Left lung (tissue), 10 donors: ENCODE data around the gene ARFGAP3. TPM values are rescaled to one million over a fixed set of nuclear protein-coding genes. Genes with fewer than 3 reads are reported as not detected.

Source experiments
- ATAC-seq: fragments of 200-7000 bp; cut with Tn5 transposase; one replicate; pipeline ENCODE4 v1.9.1; 2020; ENCODE audit warnings: moderate library complexity
- DNase-seq, 4 donors: peaks; one replicate each; pipeline ENCODE4 v3.0.0-alpha.2; 2013 to 2020
- H3K27ac ChIP-seq, 2 donors: fragments of 200-600 bp; sonication (generic) in 1 of 2; one replicate each; pipeline versions ENCODE4 v1.5.0 to v1.8.0; 2020 to 2021
- H3K27me3 ChIP-seq, 2 donors: fragments of 200-600 bp; sonication (generic) in 1 of 2; one replicate each; pipeline versions ENCODE4 v1.5.0 to v1.8.0; 2020 to 2021
- H3K36me3 ChIP-seq, 2 donors: fragments of 200-600 bp; sonication (generic) in 1 of 2; one replicate each; pipeline versions ENCODE4 v1.5.0 to v1.8.0; 2020 to 2021
- H3K4me1 ChIP-seq, 2 donors: fragments of 200-600 bp; one replicate each; pipeline ENCODE4 v1.8.0; 2021
- H3K4me3 ChIP-seq, 2 donors: fragments of 200-600 bp; sonication (generic) in 1 of 2; one replicate each; pipeline versions ENCODE4 v1.5.0 to v1.8.0; 2020 to 2021; ENCODE audit warnings: mild to moderate bottlenecking in 1 of 2
- H3K9me3 ChIP-seq, 2 donors: fragments of 200-600 bp; sonication (generic) in 1 of 2; one replicate each; pipeline versions ENCODE4 v1.5.0 to v1.8.0; 2020 to 2021
- intact Hi-C, 2 donors: fragments of 100-400 bp; cut with DNase I; formaldehyde crosslinking; loops; one replicate each; pipeline versions ENCODE4 v1.11.2 to v1.14.2; 2022
- polyA plus RNA-seq, 6 donors: library from polyadenylated mRNA; unstranded; fragments of 120-200 nt; gene quantifications; one replicate each; pipeline ENCODE4 v1.2.1, GENCODE V29; 2013; ENCODE audit not compliant: insufficient read length in 6 of 6
- total RNA-seq, 2 donors: library from RNA; stranded (reverse); fragmentation: NEBNext Ultra II Directional; extraction: Animal tissue kit (Norgen Biotek cat#: 25700); gene quantifications; one replicate each; pipeline ENCODE4 v1.2.1, GENCODE V29; 2021
- TF ChIP-seq, protein P1 (sequence below), 2 donors: fragments of 200-600 bp; sonication (generic) in 1 of 2; IDR thresholded peaks; one replicate each; pipeline versions ENCODE4 v1.5.0 to v1.8.0; 2021; ENCODE audit warnings: antibody characterized with exemption in 2 of 2
- donor health status: DM: no; HTN: yes; CAD: no.
- donor health status: DM: no; HTN: no; CAD: no.

Gene ARFGAP3
- total and polyA plus RNA-seq, 8 donors, result 42.4 to 58.1 (median 49.6) TPM

GRCh38 chr22:42768385-42769035 is 88.6 kb downstream of the ARFGAP3 start:
- no peak for DNase-seq
- intact Hi-C loops, result no loop called here
- H3K27ac ChIP-seq, result no peak overlapping the region
- TF ChIP-seq, protein P1, sequence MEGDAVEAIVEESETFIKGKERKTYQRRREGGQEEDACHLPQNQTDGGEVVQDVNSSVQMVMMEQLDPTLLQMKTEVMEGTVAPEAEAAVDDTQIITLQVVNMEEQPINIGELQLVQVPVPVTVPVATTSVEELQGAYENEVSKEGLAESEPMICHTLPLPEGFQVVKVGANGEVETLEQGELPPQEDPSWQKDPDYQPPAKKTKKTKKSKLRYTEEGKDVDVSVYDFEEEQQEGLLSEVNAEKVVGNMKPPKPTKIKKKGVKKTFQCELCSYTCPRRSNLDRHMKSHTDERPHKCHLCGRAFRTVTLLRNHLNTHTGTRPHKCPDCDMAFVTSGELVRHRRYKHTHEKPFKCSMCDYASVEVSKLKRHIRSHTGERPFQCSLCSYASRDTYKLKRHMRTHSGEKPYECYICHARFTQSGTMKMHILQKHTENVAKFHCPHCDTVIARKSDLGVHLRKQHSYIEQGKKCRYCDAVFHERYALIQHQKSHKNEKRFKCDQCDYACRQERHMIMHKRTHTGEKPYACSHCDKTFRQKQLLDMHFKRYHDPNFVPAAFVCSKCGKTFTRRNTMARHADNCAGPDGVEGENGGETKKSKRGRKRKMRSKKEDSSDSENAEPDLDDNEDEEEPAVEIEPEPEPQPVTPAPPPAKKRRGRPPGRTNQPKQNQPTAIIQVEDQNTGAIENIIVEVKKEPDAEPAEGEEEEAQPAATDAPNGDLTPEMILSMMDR (IDR thresholded peaks at IDR 0.05), result no peak
- H3K4me3 ChIP-seq, result no peak overlapping the region
- ATAC-seq, result no peak
- peaks cover 6 to 14% of the 10 kb centered on the region in 2 donors for H3K4me1 ChIP-seq
- H3K9me3 ChIP-seq, result no peaks in the 10 kb centered on the region
- H3K36me3 ChIP-seq, result no peaks in the 10 kb centered on the region
- H3K27me3 ChIP-seq, result no peaks in the 10 kb centered on the region

GRCh38 chr22:42766860-42767259 is 90.2 kb downstream of the ARFGAP3 start:
- H3K36me3 ChIP-seq, result no peaks in the 10 kb centered on the region
- H3K4me3 ChIP-seq, result no peak overlapping the region
- H3K9me3 ChIP-seq, result no peaks in the 10 kb centered on the region
- no peaks in the 10 kb centered on the region for H3K27me3 ChIP-seq
- H3K27ac ChIP-seq, result no peak overlapping the region
- DNase-seq (peak in 1 of 4 donors; percentile 48), ATAC-seq (peak; percentile 8)
- peaks cover 6 to 14% of the 10 kb centered on the region in 2 donors for H3K4me1 ChIP-seq
- intact Hi-C loops, result no loop called here
- TF ChIP-seq, protein P1 (IDR thresholded peaks at IDR 0.05), result no peak

- Histone ChIP-seq H3K4me3 (no peak overlapping the region), H3K4me1 (peaks cover 6 to 8% of the 10 kb centered on the region in 2 donors), H3K9me3 (no peaks in the 10 kb centered on the region), H3K27me3 (no peaks in the 10 kb centered on the region), H3K36me3 (no peaks in the 10 kb centered on the region), H3K27ac (no peak overlapping the region)
- DNase-seq (no peak), ATAC-seq (no peak)
- TF ChIP-seq, protein P1 (IDR thresholded peaks at IDR 0.05), result no peak
- intact Hi-C loops, result no loop called here
Observed at GRCh38 chr22:42764895-42765363, 92.1 kb downstream of the ARFGAP3 start.

GRCh38 chr22:42763965-42764480 is 93.0 kb downstream of the ARFGAP3 start:
- TF ChIP-seq, protein P1 (IDR thresholded peaks at IDR 0.05), result no peak

DNA sequence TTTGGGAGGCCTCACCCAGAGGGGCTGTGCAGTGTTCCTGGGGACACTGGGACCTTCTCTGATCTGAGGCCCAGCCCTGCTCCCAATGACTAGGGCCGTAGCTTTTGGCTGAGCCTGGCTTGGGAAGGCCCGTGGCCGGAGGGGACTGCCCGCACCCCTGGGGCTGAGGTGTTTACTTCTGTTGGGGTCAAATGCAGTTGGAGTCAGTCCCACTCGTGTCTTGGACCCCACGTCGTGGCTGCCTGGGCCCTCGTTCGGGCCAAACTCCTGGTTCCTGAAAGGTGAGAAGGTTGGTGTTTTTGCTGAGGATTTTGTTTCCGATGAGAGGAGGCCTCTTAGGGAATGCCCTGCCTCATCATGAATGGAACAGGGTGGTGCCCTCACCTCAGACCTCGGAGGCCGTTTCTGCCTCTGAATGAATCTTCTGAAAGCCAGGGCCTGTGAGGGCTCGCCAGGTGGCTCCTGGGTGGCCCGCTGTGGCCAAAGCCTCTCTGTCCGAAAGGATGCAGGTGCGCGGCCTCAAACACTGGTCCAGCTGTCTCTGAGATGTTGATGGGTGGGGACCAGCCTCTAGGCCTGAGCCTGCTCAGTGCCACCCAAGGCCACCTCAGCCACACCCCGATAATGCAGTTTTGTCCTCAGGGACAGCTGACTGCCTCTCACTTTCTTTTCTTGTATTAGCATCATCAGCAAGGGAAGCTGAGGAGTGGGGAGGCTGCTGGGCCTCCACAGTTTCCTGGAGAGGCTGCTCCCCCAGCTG is 96.1 kb downstream of the ARFGAP3 start:
- ATAC-seq (no peak), DNase-seq (no peak)
- no peaks in the 10 kb centered on the region for H3K9me3 ChIP-seq
- no peaks in the 10 kb centered on the region for H3K36me3 ChIP-seq
- no peak overlapping the region for H3K4me3 ChIP-seq
- H3K4me1 ChIP-seq, result peaks cover 0 to 4% of the 10 kb centered on the region in 2 donors
- TF ChIP-seq, protein P1 (IDR thresholded peaks at IDR 0.05), result no peak
- intact Hi-C loops, result no loop called here
- H3K27me3 ChIP-seq, result no peaks in the 10 kb centered on the region
- no peak overlapping the region for H3K27ac ChIP-seq

More at GRCh38 chr22:42763965-42764480, 93.0 kb downstream of the ARFGAP3 start:
- H3K4me1 ChIP-seq, result no peaks in the 10 kb centered on the region
- H3K9me3 ChIP-seq, result no peaks in the 10 kb centered on the region
- intact Hi-C loops, result no loop called here
- H3K4me3 ChIP-seq, result no peak overlapping the region
- no peak overlapping the region for H3K27ac ChIP-seq
- no peaks in the 10 kb centered on the region for H3K27me3 ChIP-seq
- H3K36me3 ChIP-seq, result no peaks in the 10 kb centered on the region
- no peak for DNase-seq
- no peak for ATAC-seq
